Occipital lobe (tissue), 2 donors: ENCODE results near the gene RPS10. TPM values are rescaled to one million over a fixed set of nuclear protein-coding genes. Genes with fewer than 3 reads are reported as not detected.
"Not testable (repeated sequence)": the region's sequence is repeated elsewhere in the genome, so short reads cannot be mapped to it uniquely, and the experiment has no call there.

Source experiments
- DNase-seq: peaks from one replicate; lab custom pipeline; 2025; lab: John Stamatoyannopoulos, UW
- total RNA-seq: library from RNA; depleted of rRNA; stranded (reverse); fragments of >200 nt; gene quantifications from one replicate; pipeline ENCODE4 v1.2.3, GENCODE V29; 2014

Gene RPS10
- total RNA-seq, 1 donor from 2014 or later: 1,021 TPM

DNA sequence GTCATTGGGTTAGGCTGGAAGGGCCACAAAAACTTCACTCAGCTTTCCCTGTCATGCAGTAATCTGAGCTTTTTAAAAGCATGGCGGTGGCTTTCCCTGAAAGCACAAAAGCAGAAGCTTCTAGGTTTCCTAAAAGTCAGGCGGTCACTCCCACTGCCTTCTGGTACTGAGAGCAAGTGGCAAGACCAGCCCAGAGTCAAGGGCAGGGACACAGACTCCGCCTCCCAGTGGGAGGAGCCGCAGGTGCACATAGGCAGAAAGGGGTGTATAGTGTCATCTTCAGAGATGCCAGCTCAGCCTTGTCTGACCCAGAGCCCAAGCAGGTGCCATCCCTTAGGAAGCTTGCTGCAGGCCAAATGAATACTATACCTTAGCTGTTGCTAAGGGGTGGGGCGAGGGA lies 22.0 kb upstream of the RPS10 start:
- DNase-seq: no peak

DNA sequence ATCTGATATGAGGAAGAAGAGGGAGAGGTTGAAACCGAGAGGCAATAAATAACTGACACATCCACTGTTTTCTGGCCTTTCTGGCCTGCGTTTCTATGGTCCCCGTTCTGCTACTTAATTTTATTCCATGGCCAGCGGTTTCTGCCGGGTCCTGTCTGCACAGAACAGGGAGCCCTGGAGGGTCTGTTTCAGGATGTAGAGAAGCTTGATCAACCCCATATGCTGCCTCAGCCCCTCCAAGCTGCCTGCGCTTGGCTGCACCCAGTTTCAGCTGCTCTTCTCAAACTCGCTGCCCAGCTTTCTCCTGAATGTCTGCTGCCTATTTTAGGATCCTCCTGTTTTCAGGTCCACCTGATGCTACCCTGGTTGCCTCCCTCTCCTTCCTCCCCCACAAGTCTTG lies 21.5 kb upstream of the RPS10 start:
- DNase-seq: no peak

GRCh38 chr6:34445313-34445860 lies 19.5 kb upstream of the RPS10 start:
- no peak for DNase-seq

DNA sequence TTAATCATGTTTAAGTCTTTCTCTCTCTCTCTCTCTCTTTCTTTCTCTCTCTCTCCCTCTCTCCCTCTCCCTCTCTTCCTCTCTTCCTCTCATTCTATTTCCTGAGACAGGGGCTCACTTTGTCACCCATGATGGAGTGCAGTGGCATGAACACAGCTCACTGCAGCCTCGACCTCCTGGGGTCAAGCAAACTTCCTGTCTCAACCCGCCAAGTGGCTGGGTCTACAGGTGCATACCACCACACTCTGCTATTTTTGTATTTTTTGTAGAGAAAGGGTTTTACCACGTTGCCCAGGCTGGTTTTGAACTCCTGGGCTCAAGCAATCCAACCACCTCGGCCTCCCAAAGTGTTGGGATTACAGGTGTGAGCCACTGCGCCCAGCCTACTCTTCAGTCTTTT lies 15.7 kb upstream of the RPS10 start:
- DNase-seq: no peak

- no peak for DNase-seq
Observed at GRCh38 chr6:34439442-34439841, 13.6 kb upstream of the RPS10 start.

DNA sequence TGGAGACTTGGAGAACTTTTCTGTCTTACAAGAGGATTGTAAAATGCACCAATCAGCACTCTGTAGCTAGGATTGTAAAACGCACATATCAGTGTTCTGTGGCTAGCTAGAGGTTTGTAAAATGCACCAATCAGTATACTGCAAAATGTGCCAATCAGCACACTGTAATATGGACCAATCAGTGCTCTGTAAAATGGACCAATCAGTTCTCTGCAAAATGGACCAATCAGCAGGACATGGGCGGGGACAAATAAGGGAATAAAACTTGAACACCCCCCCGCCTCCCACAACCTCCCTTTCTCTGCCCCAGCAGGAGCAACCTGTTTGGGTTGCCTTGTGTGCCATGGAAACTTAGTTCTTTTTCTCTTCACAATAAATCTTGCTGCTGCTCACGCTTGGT lies 12.8 kb upstream of the RPS10 start:
- DNase-seq: no peak

- DNase-seq: no peak
Observed at GRCh38 chr6:34437644-34437970, 11.7 kb upstream of the RPS10 start.

DNA sequence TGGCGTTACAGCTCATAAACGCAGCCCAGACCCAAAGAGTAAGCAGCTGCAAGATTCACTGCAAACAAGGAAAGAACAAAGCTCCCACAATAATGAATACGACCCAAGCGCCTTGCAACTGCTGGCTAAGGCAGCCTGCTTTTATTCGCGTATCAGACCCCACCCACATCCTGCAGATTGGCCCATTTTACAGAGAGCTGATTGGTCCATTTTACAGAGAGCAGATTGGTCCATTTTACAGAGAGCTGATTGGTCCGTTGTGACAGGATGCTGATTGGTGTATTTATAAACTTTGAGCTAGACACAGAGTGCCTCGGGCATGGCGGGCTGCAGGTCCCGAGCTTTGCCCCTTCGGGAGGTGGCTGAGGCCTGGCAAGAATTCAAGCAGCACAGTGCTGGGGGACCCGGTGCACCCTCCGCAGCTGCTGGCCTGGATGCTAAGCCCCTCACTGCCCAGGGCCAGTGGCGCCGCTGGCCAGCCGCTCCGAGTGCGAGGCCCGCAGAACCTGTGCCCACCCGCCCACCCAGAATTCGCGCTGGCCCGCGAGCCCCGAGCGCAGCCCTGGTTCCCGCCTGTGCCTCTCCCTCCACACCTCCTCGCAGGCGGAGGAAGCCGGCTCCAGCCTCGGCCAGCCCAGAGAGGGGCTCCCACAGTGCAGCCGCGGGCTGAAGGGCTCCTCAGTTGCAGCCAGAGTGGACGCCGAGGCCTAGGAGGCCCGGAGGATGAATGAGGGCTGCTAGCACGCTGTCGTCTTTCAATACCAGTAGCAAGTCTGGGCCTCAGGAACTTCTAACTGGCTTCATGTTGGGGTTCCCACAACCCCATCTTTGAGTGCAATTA lies 11.2 kb upstream of the RPS10 start:
- peak; percentile 14 for DNase-seq

- DNase-seq: no peak
Observed at GRCh38 chr6:34435916-34436315, 10.0 kb upstream of the RPS10 start.

DNA sequence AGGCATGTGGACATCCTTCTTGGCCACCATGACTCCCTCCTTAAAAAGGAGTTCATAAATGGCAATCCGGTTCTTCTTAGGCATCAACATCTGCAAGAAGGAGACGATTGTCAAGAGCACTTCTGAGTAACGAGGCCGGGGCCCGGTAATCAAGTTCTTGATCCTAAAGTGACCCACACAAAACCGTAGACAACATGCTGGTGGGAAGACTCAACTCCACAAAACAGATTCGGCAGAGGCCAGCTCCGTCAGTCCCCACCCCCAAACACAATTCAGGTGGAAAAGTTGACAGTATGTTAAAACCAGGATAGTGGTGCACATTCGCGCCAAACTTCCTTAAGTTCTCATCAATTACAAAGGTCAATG lies 754 bp downstream of the RPS10 start:
- no peak for DNase-seq

- no peak for DNase-seq
Observed at GRCh38 chr6:34424200-34425131, 1.4 kb downstream of the RPS10 start.

- no peak for DNase-seq
Observed at GRCh38 chr6:34423254-34423653, 2.6 kb downstream of the RPS10 start.

DNA sequence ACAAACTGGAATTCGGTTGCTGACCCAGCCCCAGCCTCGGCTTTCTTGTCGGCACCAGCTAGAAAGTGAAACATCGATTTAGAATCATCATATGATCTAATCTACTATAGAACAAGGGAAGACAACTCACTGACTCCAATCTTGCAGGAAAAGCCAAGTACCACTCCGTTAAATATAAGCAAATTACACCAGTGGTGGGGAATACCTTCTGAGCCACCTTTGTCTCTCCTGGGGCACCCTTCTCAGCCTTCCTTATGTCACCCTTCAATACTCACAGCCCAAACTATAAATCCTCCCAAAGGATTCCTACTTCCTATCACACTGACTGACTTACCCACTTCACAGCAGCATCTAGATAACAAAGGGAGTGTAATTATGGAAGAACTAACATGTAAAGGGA lies 7.5 kb downstream of the RPS10 start:
- no peak for DNase-seq

GRCh38 chr6:34416877-34417371 lies 8.9 kb downstream of the RPS10 start:
- peak; percentile 2 for DNase-seq

DNA sequence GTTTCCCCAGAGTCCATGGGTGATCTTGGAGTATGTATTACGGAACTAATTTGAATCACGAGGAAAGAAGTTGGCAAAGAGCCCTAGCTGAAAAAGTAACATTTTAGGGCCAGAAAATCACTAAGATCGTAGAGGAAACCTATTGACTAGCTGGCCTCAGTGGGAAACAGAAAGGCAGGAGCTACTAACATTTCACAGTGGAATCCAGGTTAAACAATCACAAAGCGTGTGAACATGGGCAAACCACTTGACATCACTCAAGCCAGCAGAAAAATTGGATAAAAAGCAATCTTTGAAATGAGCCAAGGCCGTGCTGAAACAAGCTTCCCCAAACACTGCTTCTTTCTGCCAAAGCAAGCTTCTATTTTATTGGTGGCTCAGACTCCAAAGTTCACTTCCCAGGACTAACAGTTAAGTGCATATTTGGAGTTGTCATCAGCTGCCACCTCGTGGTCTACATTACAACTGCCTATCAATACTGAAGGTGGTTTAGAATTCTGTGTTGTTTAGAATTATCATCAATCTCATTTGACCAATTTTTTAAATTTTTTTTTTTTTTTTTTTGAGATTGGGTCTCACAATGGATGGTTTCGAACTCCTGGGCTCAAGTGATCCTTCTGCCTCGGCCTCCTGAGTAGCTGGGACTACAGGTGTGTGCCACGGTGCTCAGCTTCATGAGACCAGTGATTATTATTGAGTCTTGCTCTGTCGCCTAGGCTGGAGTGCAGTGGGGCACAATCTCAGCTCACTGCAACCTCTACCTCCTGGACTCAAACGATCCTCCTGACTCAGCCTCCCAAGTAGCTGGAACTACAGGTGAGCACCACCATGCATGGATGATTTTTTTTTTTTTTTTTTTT lies 10.6 kb downstream of the RPS10 start:
- peak; percentile 28 for DNase-seq

- no peak for DNase-seq
Observed at GRCh38 chr6:34412643-34413214, 13.1 kb downstream of the RPS10 start.

GRCh38 chr6:34412016-34412415 lies 13.9 kb downstream of the RPS10 start:
- peak; percentile 49 for DNase-seq

DNA sequence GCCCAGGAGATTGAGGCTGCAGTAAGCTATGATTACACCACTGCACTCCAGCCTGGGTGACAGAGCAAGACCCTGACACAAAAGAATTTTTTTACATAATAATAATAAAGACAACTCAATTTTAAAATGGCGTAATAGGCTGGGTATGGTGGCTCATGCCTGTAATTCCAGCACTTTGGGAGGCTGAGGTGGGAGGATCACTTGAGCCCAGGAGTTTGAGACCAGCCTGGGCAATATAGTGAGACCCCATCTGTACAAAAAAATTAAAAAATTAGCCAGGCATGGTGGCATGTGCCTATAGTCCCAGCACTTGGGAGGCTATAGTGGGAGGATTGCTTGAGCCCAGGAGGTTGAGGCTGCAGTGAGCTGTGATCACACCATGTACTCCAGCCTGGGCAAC lies 18.0 kb downstream of the RPS10 start:
- not testable (repeated sequence) for DNase-seq

DNA sequence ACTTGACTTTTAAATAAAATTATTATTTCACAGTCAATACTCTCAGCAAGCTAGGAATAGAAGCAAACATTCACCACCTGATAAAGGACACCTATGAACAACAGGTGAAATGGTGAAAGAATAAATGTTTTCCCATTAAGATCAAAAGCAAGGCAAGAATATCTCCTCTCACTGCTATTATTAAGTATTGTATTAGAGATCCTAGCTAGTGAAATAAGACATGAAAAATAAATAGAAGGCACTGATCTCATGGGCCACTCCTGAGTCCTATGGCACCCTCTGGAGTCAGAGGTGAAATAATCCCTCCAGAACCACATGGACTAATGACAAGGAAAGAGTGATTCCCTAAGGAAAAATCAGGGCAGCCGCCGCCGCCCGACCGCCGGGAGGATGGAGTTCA lies 29.4 kb downstream of the RPS10 start:
- DNase-seq: no peak

GRCh38 chr6:34393966-34394305 lies 31.9 kb downstream of the RPS10 start:
- no peak for DNase-seq
